WTC11 (cell line): ENCODE data around the gene GPX5.

Experiments
- CTCF ChIP-seq: fragments of 200-600 bp; IDR thresholded peaks from 2 replicates; pipeline ENCODE4 v1.8.0; 2022; ENCODE audit warnings: antibody characterized with exemption
- NFE2L1 ChIP-seq: sonication (generic); formaldehyde crosslinking; IDR thresholded peaks from 2 replicates; pipeline ENCODE4 v1.8.1; 2023; ENCODE audit warnings: missing genetic modification reagents

GRCh38 chr6:28490205-28490890 is 35.3 kb upstream of the GPX5 start:
- TF ChIP-seq CTCF = no peak
- no peak for TF ChIP-seq NFE2L1 (CRISPR knock-in tag)
